Measurements from ENCODE around the gene NTRK3.

- TF ChIP-seq, protein P1, sequence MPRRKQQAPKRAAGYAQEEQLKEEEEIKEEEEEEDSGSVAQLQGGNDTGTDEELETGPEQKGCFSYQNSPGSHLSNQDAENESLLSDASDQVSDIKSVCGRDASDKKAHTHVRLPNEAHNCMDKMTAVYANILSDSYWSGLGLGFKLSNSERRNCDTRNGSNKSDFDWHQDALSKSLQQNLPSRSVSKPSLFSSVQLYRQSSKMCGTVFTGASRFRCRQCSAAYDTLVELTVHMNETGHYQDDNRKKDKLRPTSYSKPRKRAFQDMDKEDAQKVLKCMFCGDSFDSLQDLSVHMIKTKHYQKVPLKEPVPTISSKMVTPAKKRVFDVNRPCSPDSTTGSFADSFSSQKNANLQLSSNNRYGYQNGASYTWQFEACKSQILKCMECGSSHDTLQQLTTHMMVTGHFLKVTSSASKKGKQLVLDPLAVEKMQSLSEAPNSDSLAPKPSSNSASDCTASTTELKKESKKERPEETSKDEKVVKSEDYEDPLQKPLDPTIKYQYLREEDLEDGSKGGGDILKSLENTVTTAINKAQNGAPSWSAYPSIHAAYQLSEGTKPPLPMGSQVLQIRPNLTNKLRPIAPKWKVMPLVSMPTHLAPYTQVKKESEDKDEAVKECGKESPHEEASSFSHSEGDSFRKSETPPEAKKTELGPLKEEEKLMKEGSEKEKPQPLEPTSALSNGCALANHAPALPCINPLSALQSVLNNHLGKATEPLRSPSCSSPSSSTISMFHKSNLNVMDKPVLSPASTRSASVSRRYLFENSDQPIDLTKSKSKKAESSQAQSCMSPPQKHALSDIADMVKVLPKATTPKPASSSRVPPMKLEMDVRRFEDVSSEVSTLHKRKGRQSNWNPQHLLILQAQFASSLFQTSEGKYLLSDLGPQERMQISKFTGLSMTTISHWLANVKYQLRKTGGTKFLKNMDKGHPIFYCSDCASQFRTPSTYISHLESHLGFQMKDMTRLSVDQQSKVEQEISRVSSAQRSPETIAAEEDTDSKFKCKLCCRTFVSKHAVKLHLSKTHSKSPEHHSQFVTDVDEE (CRISPR knock-in tag; IDR thresholded peaks at IDR 0.05): no peak
- TF ChIP-seq ARNTL (CRISPR knock-in tag; IDR thresholded peaks at IDR 0.05; ENCODE audit: borderline replicate concordance, low read depth) (no peak), ZNF70 (CRISPR knock-in tag; IDR thresholded peaks at IDR 0.05) (no peak), ESRRG (CRISPR knock-in tag; IDR thresholded peaks at IDR 0.05) (no peak), ZFP3 (CRISPR knock-in tag; IDR thresholded peaks at IDR 0.05) (no peak), TCF4 (CRISPR knock-in tag; IDR thresholded peaks at IDR 0.05; ENCODE audit: borderline replicate concordance) (no peak), CSDC2 (CRISPR knock-in tag; IDR thresholded peaks at IDR 0.05) (no peak), ZFP30 (CRISPR knock-in tag; IDR thresholded peaks at IDR 0.05) (no peak), ZNF8 (CRISPR knock-in tag; IDR thresholded peaks at IDR 0.05) (no peak), RARB (CRISPR knock-in tag; IDR thresholded peaks at IDR 0.05) (no peak), PATZ1 (CRISPR knock-in tag; IDR thresholded peaks at IDR 0.05; ENCODE audit: borderline replicate concordance) (no peak), BACH2 (CRISPR knock-in tag; IDR thresholded peaks at IDR 0.05; ENCODE audit: borderline replicate concordance) (no peak), ZC3H10 (CRISPR knock-in tag; IDR thresholded peaks at IDR 0.05) (no peak)
- TF ChIP-seq, protein P2, sequence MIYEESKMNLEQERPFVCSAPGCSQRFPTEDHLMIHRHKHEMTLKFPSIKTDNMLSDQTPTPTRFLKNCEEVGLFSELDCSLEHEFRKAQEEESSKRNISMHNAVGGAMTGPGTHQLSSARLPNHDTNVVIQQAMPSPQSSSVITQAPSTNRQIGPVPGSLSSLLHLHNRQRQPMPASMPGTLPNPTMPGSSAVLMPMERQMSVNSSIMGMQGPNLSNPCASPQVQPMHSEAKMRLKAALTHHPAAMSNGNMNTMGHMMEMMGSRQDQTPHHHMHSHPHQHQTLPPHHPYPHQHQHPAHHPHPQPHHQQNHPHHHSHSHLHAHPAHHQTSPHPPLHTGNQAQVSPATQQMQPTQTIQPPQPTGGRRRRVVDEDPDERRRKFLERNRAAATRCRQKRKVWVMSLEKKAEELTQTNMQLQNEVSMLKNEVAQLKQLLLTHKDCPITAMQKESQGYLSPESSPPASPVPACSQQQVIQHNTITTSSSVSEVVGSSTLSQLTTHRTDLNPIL (CRISPR knock-in tag; IDR thresholded peaks at IDR 0.05; ENCODE audit: low read depth): no peak
Measured at GRCh38 chr15:87998630-87999029, 257.9 kb downstream of the NTRK3 start.

Data from SK-N-SH treated with all-trans-retinoic acid at 6 μM for 48 hours (cell line).